ENCODE measurements around the gene EMID1.

EMID1 gene

GRCh38 chr22:29195964-29196666 is 9.6 kb upstream of the EMID1 start (continued):
- TF ChIP-seq BCL11B (tag by site-specific recombination; IDR thresholded peaks at IDR 0.05; ENCODE audit: low read depth) = no peak
- no peak for TF ChIP-seq ZNF501 (tag by site-specific recombination; IDR thresholded peaks at IDR 0.05)
- TF ChIP-seq ZSCAN4 (tag by site-specific recombination; IDR thresholded peaks at IDR 0.05) = peak; percentile 88
- 0 out of 2 replicates have a peak, but pooled peaks have one; percentile 12 for TF ChIP-seq ZNF112 (tag by site-specific recombination; IDR thresholded peaks at IDR 0.05)
- TF ChIP-seq ZNF510 (tag by site-specific recombination; IDR thresholded peaks at IDR 0.05; ENCODE audit: insufficient replicate concordance) = no peak
- TF ChIP-seq ZNF623 (tag by site-specific recombination; IDR thresholded peaks at IDR 0.05) = no peak
- no peak for TF ChIP-seq HOXD13 (CRISPR knock-in tag; IDR thresholded peaks at IDR 0.05; ENCODE audit: borderline replicate concordance)
- TF ChIP-seq TSHZ1 (tag by site-specific recombination; IDR thresholded peaks at IDR 0.05; ENCODE audit: borderline replicate concordance) = no peak
- TF ChIP-seq KLF16 (tag by site-specific recombination; IDR thresholded peaks at IDR 0.05) = no peak
- TF ChIP-seq ZNF362 (tag by site-specific recombination; IDR thresholded peaks at IDR 0.05) = no peak
- TF ChIP-seq ZBTB49 (tag by site-specific recombination; IDR thresholded peaks at IDR 0.05; ENCODE audit: low read depth) = no peak
- 0 out of 2 replicates have a peak, but pooled peaks have one; percentile 20 for TF ChIP-seq BCL6B (tag by site-specific recombination; IDR thresholded peaks at IDR 0.05)
- TF ChIP-seq ZNF530 (tag by site-specific recombination; IDR thresholded peaks at IDR 0.05; ENCODE audit: low read depth) = peak; percentile 80; the same call in 1 of the 2 replicates
- TF ChIP-seq ZNF792 (tag by site-specific recombination; IDR thresholded peaks at IDR 0.05) = no peak
- TF ChIP-seq ZBTB20 (tag by site-specific recombination; IDR thresholded peaks at IDR 0.05) = no peak
- no peak for TF ChIP-seq PRDM6 (tag by site-specific recombination; IDR thresholded peaks at IDR 0.05)
- TF ChIP-seq ZNF621 (tag by site-specific recombination; IDR thresholded peaks at IDR 0.05) = peak; percentile 48; the same call in 1 of the 2 replicates
- TF ChIP-seq ZNF335 (tag by site-specific recombination; conservative IDR thresholded peaks at IDR 0.05) = no peak
- TF ChIP-seq ZNF561 (tag by site-specific recombination; IDR thresholded peaks at IDR 0.05; ENCODE audit: borderline replicate concordance) = no peak
- no peak for TF ChIP-seq TCF7L2 (IDR thresholded peaks at IDR 0.05; ENCODE audit: borderline replicate concordance, low read depth, low read length)
- no peak for TF ChIP-seq ZNF292 (tag by site-specific recombination; IDR thresholded peaks at IDR 0.05; ENCODE audit: borderline replicate concordance, low read depth)
- TF ChIP-seq CTCF (tag by site-specific recombination; IDR thresholded peaks at IDR 0.05) = no peak
- no peak for TF ChIP-seq PRDM1 (tag by site-specific recombination; IDR thresholded peaks at IDR 0.05)
- no peak for TF ChIP-seq ZBTB17 (tag by site-specific recombination; IDR thresholded peaks at IDR 0.05)
